ENCODE measurements around the gene DTX2. TPM values are rescaled to one million over a fixed set of nuclear protein-coding genes. Genes with fewer than 3 reads are reported as not detected.

DTX2 gene
- polyA plus RNA-seq, 1 donor from 2014 or later, result 2.4 TPM

DNA sequence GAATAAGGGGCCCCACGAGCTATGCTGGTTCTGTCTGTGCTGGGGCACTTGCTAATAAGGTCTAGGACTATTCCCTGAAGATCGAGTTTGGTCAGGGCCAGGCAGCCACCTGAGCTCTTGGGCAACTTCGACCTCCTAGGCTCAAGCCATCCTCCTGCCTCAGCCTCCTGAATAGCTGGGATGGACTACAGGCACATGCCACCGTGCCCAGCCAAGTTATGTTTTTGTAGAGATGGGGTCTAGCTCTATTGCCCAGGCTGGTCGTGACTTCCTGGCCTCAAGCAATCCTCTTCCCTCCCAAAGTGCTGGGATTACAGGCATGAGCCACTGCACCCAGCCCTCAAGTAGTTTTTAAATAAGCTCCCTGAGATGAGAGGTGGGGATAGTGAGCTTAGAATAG lies 33.9 kb upstream of the DTX2 start:
- no peak overlapping the region for H3K4me3 ChIP-seq (ENCODE audit: low read length)
- H2AFZ ChIP-seq (ENCODE audit: low read depth, low read length), result no peak overlapping the region
- no peaks in the 10 kb centered on the region for H3K9me3 ChIP-seq (ENCODE audit: low read length)
- TF ChIP-seq EP300 (conservative IDR thresholded peaks at IDR 0.05; ENCODE audit: poor library complexity, severe bottlenecking), result no peak
- H3F3A ChIP-seq (ENCODE audit: insufficient read depth, low read length, poor library complexity, severe bottlenecking), result no peaks in the 10 kb centered on the region
- no peaks in the 10 kb centered on the region for H3K27me3 ChIP-seq (ENCODE audit: insufficient read depth, low read depth, low read length)
- no peak overlapping the region for H3K4me2 ChIP-seq (ENCODE audit: low read length)
- H3K9me2 ChIP-seq (ENCODE audit: insufficient read depth, low read length), result no peaks in the 10 kb centered on the region
- no peak overlapping the region for H3K27ac ChIP-seq (ENCODE audit: low read length)
- H3K9ac ChIP-seq (ENCODE audit: low read length), result no peak overlapping the region
- no peaks in the 10 kb centered on the region for H3K36me3 ChIP-seq (ENCODE audit: insufficient read depth, low read length)
- H3K79me2 ChIP-seq (replicated peaks; ENCODE audit: insufficient read depth, low read length), result no peaks in the 10 kb centered on the region
- no peaks in the 10 kb centered on the region for H4K20me1 ChIP-seq (ENCODE audit: insufficient read depth)

GRCh38 chr7:76428149-76428823 lies 33.2 kb upstream of the DTX2 start:
- H3K9ac ChIP-seq (ENCODE audit: low read length), result no peak overlapping the region
- H4K20me1 ChIP-seq (ENCODE audit: insufficient read depth), result no peaks in the 10 kb centered on the region
- no peak overlapping the region for H3K4me3 ChIP-seq (ENCODE audit: low read length)
- no peaks in the 10 kb centered on the region for H3K36me3 ChIP-seq (ENCODE audit: insufficient read depth, low read length)
- H3K9me2 ChIP-seq (ENCODE audit: insufficient read depth, low read length), result no peaks in the 10 kb centered on the region
- H3K4me2 ChIP-seq (ENCODE audit: low read length), result no peak overlapping the region
- H2AFZ ChIP-seq (ENCODE audit: low read depth, low read length), result no peak overlapping the region
- H3K9me3 ChIP-seq (ENCODE audit: low read length), result no peaks in the 10 kb centered on the region
- no peaks in the 10 kb centered on the region for H3K79me2 ChIP-seq (replicated peaks; ENCODE audit: insufficient read depth, low read length)
- TF ChIP-seq EP300 (conservative IDR thresholded peaks at IDR 0.05; ENCODE audit: poor library complexity, severe bottlenecking) (no peak), POLR2AphosphoS5 (IDR thresholded peaks at IDR 0.05) (no peak), TAF1 (IDR thresholded peaks at IDR 0.05; ENCODE audit: low read depth) (no peak), REST (IDR thresholded peaks at IDR 0.05; ENCODE audit: borderline replicate concordance) (no peak), EZH2 (IDR thresholded peaks at IDR 0.05; ENCODE audit: borderline replicate concordance, insufficient read depth, low read length, poor library complexity, severe bottlenecking) (no peak), RAD21 (conservative IDR thresholded peaks at IDR 0.05) (no peak), CTCF (IDR thresholded peaks at IDR 0.05; ENCODE audit: poor library complexity, severe bottlenecking) (no peak), MXI1 (conservative IDR thresholded peaks at IDR 0.05; ENCODE audit: poor library complexity, severe bottlenecking) (no peak), SMC3 (conservative IDR thresholded peaks at IDR 0.05; ENCODE audit: poor library complexity) (no peak)
- no peaks in the 10 kb centered on the region for H3F3A ChIP-seq (ENCODE audit: insufficient read depth, low read length, poor library complexity, severe bottlenecking)
- H3K27ac ChIP-seq (ENCODE audit: low read length), result no peak overlapping the region
- no peaks in the 10 kb centered on the region for H3K27me3 ChIP-seq (ENCODE audit: insufficient read depth, low read depth, low read length)
